Right forelimb (tissue), 1 donor: ENCODE measurements around the gene TP73.
A peak's percentile ranks its signal among the peaks of the same experiment; 100 is the strongest.
"Not testable (repeated sequence)": the region's sequence is repeated elsewhere in the genome, so short reads cannot be mapped to it uniquely, and the experiment has no call there.

ENCODE experiments used
- DNase-seq: peaks from one replicate; pipeline ENCODE4 v3.0.0-alpha.2; 2018

Gene TP73

DNA sequence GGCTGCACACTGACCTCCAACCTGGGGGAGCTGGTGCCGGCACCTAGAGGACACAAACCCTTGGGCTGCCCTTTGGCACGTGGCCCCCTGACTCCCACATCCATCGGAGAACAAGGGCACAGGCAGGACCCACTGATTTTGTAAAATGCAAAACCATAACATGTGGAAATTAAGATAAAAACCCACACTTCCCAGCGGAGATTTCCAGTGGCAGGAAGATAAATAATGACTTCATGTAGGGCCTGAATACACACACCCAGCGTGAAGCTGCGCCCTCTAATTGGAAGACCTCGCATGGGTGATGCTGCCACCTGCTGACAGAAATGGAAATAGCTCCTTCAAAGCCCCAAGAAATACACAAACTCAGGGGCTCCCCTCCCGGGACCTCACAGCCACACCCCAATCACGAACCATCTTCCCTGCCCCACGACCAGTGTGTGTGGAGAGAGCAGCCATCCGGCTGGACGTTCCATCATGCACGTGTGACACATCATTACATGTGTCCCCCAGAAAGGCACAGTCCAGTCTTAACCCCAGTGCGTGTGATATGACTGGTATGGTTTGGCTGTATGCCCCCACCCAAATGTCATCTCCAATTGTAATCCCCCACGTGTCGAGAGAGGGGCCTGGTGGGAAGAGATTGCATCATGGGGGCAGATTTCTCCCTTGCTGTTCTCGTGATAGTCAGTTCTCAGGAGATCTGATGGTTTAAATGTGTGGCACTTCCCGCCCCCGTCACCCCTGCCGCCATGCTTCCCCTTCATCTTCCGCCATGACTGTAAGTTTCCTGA lies 33.2 kb upstream of the TP73 start:
- DNase-seq: peak; percentile 78

GRCh38 chr1:3620708-3621107 lies 31.6 kb upstream of the TP73 start:
- no peak for DNase-seq

DNA sequence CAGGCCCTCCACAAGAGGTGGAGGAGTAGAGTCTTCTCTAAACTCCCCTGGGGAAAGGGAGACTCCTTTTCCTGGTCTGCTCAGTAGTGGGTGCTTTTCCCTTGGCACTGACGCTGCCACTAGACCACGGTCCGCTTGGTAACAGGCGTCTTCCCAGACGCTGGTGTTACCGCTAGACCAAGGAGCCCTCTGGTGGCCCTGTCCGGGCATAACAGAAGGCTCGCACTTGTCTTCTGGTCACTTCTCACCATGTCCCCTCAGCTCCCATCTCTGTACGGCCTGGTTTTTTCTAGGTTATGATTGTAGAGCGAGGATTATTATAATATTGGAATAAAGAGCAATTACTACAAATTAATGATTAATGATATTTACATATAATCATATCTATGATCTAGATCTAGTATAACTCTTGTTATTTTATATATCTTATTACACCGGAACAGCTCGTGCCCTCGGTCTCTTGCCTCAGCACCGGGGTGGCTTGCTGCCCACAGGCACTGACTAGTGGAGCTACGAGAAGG lies 31.1 kb upstream of the TP73 start:
- DNase-seq: not testable (repeated sequence)

- DNase-seq: not testable (repeated sequence)
These were observed 30.2 kb upstream of the TP73 start for GRCh38 chr1:3622102-3622501.

- no peak for DNase-seq
These were observed 28.7 kb upstream of the TP73 start for GRCh38 chr1:3623441-3624199.

DNA sequence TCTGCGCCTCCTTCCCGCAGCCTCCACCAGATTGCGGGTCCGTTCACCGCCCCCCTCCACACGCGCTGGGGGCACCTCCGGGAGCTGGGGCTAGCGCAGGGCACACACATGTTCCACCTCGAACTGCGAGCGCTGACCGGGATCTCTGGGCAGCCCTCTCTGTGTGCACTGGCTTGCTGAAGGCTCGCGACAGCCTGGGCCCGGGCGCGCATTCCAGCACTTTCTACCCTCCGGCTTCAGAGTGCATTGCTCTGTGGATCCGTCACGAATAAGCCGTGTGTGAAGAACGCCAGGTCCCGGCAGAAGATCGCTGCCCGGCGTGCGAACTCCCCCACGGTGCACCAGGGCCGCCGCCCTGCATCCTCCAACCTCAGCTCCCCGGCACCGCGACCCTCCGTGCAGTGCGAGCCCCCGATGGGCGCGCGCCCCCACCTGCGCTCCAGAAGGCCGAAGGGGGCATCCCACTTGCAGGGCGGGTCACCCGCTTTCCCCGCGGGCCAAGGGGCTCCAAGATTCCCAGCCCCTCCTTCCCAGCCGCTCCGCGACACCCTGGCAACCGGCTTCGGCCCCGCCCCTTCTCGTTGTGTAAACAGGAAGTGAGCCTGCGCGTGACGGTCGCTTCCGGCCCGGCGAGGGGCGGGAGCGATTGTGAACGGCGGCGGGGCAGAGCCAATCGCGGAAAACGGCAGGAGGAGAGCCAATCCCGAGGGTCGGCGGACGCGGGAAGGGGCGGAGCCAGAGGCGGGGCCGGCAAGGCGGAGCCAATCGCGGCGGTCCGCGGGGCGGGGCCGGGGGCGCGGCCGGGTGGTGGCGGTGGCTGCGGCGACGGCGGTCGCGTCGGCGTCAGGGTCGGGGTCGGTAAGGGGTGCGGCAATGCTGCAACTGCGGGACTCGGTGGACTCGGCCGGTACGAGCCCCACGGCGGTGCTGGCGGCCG lies 27.8 kb upstream of the TP73 start, which contains the start of gene TPRG1L:
Gene TPRG1L, plus strand, starts transcription at position 816 of the 937 bp plus-strand sequence. Its CDS starts 58 bp downstream, at position 874.
- DNase-seq: peak; percentile 99

DNA sequence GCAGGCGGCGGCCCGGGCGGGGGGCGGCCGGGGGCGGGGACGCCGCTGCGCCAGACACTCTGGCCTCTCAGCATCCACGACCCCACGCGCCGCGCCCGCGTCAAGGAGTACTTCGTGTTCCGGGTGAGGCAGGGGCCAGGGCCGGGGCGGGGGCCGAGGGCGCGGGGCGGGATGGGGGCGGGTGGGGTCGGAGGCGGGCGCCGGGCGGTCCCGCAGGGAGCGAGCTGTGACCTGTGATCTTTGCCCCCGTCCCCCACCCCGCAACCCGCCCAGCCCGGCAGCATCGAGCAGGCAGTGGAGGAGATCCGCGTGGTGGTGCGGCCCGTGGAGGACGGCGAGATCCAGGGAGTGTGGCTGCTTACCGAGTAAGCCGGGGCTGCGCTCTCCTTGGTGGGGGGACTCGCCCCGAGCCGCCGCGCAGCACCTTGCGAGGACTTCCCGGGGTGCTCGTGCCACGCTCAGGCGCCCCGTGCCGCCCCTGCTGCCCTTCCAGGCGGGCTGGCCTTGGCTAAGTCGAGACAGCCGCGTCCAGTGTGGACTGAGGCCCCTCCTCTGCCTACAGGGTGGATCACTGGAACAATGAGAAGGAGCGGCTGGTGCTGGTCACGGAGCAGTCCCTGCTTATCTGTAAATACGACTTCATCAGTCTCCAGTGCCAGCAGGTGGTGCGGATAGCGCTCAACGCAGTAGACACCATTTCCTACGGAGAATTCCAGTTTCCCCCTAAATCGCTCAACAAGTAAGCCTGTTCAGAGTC lies 27.0 kb upstream of the TP73 start:
- DNase-seq: no peak

- DNase-seq: no peak
These were observed 26.3 kb upstream of the TP73 start for GRCh38 chr1:3626025-3626424.

DNA sequence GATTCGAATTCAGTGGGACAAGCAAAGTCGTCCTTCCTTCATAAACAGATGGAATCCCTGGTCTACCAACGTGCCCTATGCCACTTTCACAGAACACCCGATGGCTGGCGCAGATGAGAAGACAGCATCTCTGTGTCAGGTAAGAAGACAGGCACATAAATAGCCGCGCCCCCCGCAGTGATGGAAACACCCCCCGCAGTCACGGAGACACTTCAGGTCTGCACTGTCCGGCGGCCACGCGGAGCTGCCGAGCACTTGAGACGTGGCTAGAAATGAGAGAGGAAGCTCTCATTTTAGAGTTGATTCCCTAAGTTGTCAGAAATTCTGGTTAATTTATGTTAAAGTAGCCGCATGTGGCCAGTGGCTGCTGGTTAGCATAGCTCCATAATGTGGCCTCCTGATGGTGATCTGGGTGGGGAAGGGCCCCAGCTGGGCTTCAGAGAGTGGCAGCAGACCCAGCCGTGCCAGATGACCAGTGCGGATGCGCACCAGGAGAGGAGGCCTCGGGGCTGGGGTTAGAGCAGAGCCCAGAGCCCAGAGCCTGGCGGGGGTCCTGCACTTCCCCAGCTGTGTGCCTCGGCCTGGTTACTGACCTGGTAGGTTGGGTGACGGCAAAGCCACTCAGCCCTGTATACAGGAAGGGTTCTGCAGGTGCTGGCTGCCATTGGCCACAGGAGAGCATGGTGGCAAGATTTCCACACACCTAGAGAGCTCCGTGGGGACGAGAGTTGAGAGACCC lies 24.6 kb upstream of the TP73 start:
- DNase-seq: no peak

- DNase-seq: no peak
These were observed 23.9 kb upstream of the TP73 start for GRCh38 chr1:3628445-3628844.

DNA sequence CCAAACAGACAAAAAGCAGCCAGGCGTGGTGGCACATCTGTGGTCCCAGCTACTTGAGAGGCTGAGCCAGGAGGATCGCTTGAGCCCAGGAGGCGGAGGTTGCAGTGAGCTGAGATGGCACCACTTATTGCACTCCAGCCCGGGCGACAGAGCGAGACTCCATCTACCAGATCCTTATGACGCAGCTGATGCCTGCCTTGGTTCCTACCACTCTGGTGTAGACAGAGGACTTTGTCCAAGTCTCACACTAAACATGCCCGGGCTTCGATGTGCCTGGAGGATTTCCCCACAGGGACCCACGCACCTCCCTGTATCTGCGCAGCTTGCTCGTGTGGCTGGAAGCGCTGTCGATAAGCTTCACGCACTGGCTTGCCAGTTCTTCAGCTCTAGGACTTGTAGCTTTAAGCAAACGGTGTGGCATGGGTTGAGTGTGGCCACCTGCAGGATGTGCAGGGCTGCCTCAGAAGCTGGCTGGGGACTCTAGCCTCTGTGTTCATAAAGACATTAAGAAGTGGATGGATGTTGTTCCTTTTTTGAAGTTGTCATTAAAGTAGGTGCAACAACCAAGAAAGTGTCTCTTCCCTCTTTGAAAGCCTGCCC lies 22.7 kb upstream of the TP73 start:
- DNase-seq: peak; percentile 30

DNA sequence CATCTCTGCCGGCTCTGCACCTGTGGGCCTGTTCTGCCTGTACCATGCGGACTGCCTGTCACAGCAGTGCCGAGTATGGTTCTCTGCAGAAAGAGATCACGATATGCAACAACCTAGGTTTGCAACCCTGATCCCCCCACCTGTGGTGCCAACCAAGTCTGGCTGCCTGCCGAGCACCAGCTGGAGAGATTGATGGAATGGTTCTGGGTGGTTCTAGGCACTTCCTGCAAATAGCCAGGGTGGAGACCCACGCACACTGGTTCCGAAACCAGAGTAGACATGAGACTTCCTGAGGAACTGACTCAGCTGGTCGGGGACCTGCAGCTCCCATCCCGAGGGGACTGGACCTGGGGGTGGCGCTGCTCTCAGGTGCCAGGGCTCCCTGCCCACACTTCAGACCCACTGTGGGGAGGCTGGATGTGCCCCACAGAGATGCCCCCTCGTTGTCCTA lies 22.1 kb upstream of the TP73 start:
- DNase-seq: no peak

- DNase-seq: no peak
These were observed 21.4 kb upstream of the TP73 start for GRCh38 chr1:3630914-3631313.

- no peak for DNase-seq
These were observed 20.7 kb upstream of the TP73 start for GRCh38 chr1:3631320-3632260.

GRCh38 chr1:3632298-3632697 lies 20.0 kb upstream of the TP73 start:
- no peak for DNase-seq

GRCh38 chr1:3632716-3633343 lies 19.5 kb upstream of the TP73 start:
- DNase-seq: no peak

GRCh38 chr1:3633344-3634058 lies 18.8 kb upstream of the TP73 start:
- no peak for DNase-seq

DNA sequence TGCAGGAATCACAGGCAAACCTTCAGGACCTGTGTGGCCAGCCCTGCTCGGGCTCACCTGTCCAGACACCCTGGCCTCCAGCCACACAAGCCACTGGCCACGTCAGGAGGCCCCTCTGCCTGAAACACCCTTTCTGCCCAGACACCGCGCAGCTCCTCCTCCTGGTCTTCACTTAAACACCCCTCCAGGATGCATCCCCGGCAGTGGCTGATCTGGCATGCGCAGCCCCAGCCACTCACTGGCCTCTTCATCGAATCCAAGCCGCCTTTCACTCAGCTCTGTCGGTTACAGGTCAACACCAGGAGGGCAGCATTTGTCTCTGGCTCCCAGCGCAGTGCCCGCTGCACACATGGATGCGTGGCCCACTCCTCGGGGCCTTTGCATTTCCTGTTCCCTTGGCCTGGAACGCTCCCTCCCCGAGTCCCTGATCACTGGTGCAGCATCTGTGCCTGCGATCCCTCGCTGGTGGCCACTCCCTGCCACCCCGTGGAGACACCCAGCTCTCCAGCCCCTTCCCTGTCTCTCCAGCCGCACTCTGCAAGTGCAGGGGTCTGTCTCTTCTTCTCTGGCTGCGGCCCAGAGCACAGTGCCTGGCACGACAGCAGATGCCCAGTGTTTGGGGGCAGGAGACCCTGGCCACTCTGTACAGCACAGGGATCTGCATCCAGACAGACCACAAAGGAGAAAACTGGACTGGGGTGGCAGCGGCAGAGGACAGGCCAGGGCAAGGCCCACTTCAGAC lies 18.1 kb upstream of the TP73 start:
- DNase-seq: no peak
